Left ventricle myocardium superior (tissue), 1 donor: ENCODE data around the gene UBE2N. TPM values are rescaled to one million over a fixed set of nuclear protein-coding genes. Genes with fewer than 3 reads are reported as not detected.

ENCODE experiments used
- ATAC-seq: fragments of 200-7000 bp; cut with Tn5 transposase; one replicate; pipeline ENCODE4 v1.9.1; 2020; ENCODE audit warnings: mild to moderate bottlenecking, moderate library complexity
- DNase-seq: peaks from one replicate; pipeline ENCODE4 v3.0.0-alpha.2; 2020
- intact Hi-C: fragments of 100-400 bp; cut with micrococcal nuclease; formaldehyde crosslinking; loops from one replicate; pipeline ENCODE4 v1.11.0; 2022
- total RNA-seq: library from RNA; stranded (reverse); fragmentation: NEBNext Ultra II Directional; extraction: Animal tissue kit (Norgen Biotek cat#: 25700); gene quantifications from one replicate; pipeline ENCODE4 v1.2.1, GENCODE V29; 2021
- donor health status: DM: no; HTN: yes; CAD: no; lungs with severe emphysema.

UBE2N gene
- total RNA-seq, 1 donor from 2014 or later, result 84.5 TPM

GRCh38 chr12:93369505-93369904 is 72.2 kb downstream of the UBE2N start:
- no peak for DNase-seq
- intact Hi-C loops, result no loop called here
- ATAC-seq, result no peak

GRCh38 chr12:93368766-93369165 is 73.0 kb downstream of the UBE2N start:
- ATAC-seq (no peak), DNase-seq (no peak)
- intact Hi-C loops, result no loop called here

- DNase-seq (no peak), ATAC-seq (no peak)
- intact Hi-C loops, result no loop called here
Observed at GRCh38 chr12:93366422-93366821, 75.3 kb downstream of the UBE2N start.

GRCh38 chr12:93365616-93366405 is 75.9 kb downstream of the UBE2N start:
- intact Hi-C loops, result no loop called here
- ATAC-seq, result no peak
- DNase-seq, result no peak

- intact Hi-C loops, result no loop called here
- DNase-seq (no peak), ATAC-seq (no peak)
Observed at GRCh38 chr12:93363841-93364297, 77.9 kb downstream of the UBE2N start.

GRCh38 chr12:93361151-93361919 is 80.4 kb downstream of the UBE2N start:
- intact Hi-C loops, result no loop called here
- DNase-seq (peak; percentile 81), ATAC-seq (peak; percentile 99)

GRCh38 chr12:93360688-93361087 is 81.1 kb downstream of the UBE2N start:
- DNase-seq, result no peak
- intact Hi-C loops, result no loop called here
- peak; percentile 20 for ATAC-seq

GRCh38 chr12:93358821-93359220 is 82.9 kb downstream of the UBE2N start:
- ATAC-seq, result no peak
- DNase-seq, result no peak
- intact Hi-C loops, result no loop called here

- intact Hi-C loops, result no loop called here
- no peak for DNase-seq
- ATAC-seq, result no peak
Observed at GRCh38 chr12:93358058-93358457, 83.7 kb downstream of the UBE2N start.

GRCh38 chr12:93356214-93356613 is 85.5 kb downstream of the UBE2N start:
- no peak for ATAC-seq
- DNase-seq, result no peak
- intact Hi-C loops, result no loop called here

Other genes starting within 250 kb of the UBE2N start
- gene NUDT4, start 64.0 kb downstream of the UBE2N start, total RNA-seq, result 410 TPM
- gene MRPL42, start 25.6 kb upstream of the UBE2N start, total RNA-seq, result 44.7 TPM
- 9.0 TPM for gene SOCS2, start 130.7 kb upstream of the UBE2N start, total RNA-seq
- 30.4 TPM for gene CRADD, start 235.4 kb upstream of the UBE2N start, total RNA-seq